WERI-Rb-1 (cell line): ENCODE data around the gene NAMPT.

ENCODE experiments used
- DNase-seq: peaks from one replicate; pipeline ENCODE4 v3.0.0-alpha.2; 2020
- H3K27ac ChIP-seq: fragments of 250-450 bp; sonication (Bioruptor Pico); 2 replicates; pipeline ENCODE4 v1.5.1; 2020; ENCODE audit warnings: mild to moderate bottlenecking, moderate library complexity
- H3K27me3 ChIP-seq: fragments of 250-450 bp; sonication (Bioruptor Pico); 2 replicates; pipeline ENCODE4 v1.5.1; 2021; ENCODE audit warnings: mild to moderate bottlenecking, low read depth, moderate library complexity; ENCODE audit not compliant: insufficient read depth, severe bottlenecking
- H3K36me3 ChIP-seq: fragments of 250-450 bp; sonication (Bioruptor Pico); 2 replicates; pipeline ENCODE4 v1.5.1; 2020; ENCODE audit warnings: mild to moderate bottlenecking, moderate library complexity
- H3K4me3 ChIP-seq: 2 replicates; pipeline ENCODE4 v1.5.1; 2011; ENCODE audit warnings: low read depth, mild to moderate bottlenecking, control low read depth, low read length
- H3K9me3 ChIP-seq: fragments of 250-450 bp; sonication (Bioruptor Pico); 2 replicates; pipeline ENCODE4 v1.5.1; 2021; ENCODE audit warnings: mild to moderate bottlenecking, moderate library complexity; ENCODE audit not compliant: severe bottlenecking
- CTCF ChIP-seq: IDR thresholded peaks from 2 replicates; pipeline ENCODE4 v1.5.1; 2011; ENCODE audit warnings: low read depth, mild to moderate bottlenecking, control low read depth, inconsistent platforms, low read length

NAMPT gene

GRCh38 chr7:106284714-106285050 is at the start of gene NAMPT:
TSS of gene NAMPT (minus strand) at chr7:106284983. CDS start at chr7:106284884, 99 bp downstream.
- no peak for TF ChIP-seq CTCF
- no peak for DNase-seq
- Histone ChIP-seq H3K4me3 (peak within 1 kb of the TSS; percentile 95), H3K36me3 (no peaks in the 10 kb centered on the region), H3K27me3 (no peaks in the 10 kb centered on the region), H3K9me3 (no peaks in the 10 kb centered on the region), H3K27ac (peak within 1 kb of the TSS; percentile 87)

GRCh38 chr7:106332201-106332600 is 47.4 kb upstream of the NAMPT start:
- no peak for DNase-seq
- TF ChIP-seq CTCF, result no peak
- Histone ChIP-seq H3K9me3 (no peaks in the 10 kb centered on the region), H3K27me3 (no peaks in the 10 kb centered on the region), H3K4me3 (no peak overlapping the region), H3K36me3 (no peaks in the 10 kb centered on the region), H3K27ac (no peak overlapping the region)

- DNase-seq, result no peak
- H3K27ac ChIP-seq, result no peak overlapping the region
- TF ChIP-seq CTCF, result no peak
- no peaks in the 10 kb centered on the region for H3K9me3 ChIP-seq
- no peaks in the 10 kb centered on the region for H3K36me3 ChIP-seq
- no peaks in the 10 kb centered on the region for H3K27me3 ChIP-seq
- H3K4me3 ChIP-seq, result no peak overlapping the region
Observed at GRCh38 chr7:106331441-106332175, 46.8 kb upstream of the NAMPT start.

GRCh38 chr7:106329971-106330733 is 45.4 kb upstream of the NAMPT start:
- no peaks in the 10 kb centered on the region for H3K27me3 ChIP-seq
- no peaks in the 10 kb centered on the region for H3K36me3 ChIP-seq
- no peak overlapping the region for H3K27ac ChIP-seq
- H3K4me3 ChIP-seq, result no peak overlapping the region
- no peak for DNase-seq
- no peak for TF ChIP-seq CTCF
- no peaks in the 10 kb centered on the region for H3K9me3 ChIP-seq

GRCh38 chr7:106329408-106329807 is 44.6 kb upstream of the NAMPT start:
- H3K27ac ChIP-seq, result no peak overlapping the region
- H3K4me3 ChIP-seq, result no peak overlapping the region
- TF ChIP-seq CTCF, result no peak
- no peaks in the 10 kb centered on the region for H3K9me3 ChIP-seq
- no peak for DNase-seq
- no peaks in the 10 kb centered on the region for H3K36me3 ChIP-seq
- no peaks in the 10 kb centered on the region for H3K27me3 ChIP-seq
